Measurements from ENCODE around the gene RASAL3.

GRCh38 chr19:15412832-15413231, 51.5 kb downstream of the RASAL3 start:
- TF ChIP-seq, protein P1, sequence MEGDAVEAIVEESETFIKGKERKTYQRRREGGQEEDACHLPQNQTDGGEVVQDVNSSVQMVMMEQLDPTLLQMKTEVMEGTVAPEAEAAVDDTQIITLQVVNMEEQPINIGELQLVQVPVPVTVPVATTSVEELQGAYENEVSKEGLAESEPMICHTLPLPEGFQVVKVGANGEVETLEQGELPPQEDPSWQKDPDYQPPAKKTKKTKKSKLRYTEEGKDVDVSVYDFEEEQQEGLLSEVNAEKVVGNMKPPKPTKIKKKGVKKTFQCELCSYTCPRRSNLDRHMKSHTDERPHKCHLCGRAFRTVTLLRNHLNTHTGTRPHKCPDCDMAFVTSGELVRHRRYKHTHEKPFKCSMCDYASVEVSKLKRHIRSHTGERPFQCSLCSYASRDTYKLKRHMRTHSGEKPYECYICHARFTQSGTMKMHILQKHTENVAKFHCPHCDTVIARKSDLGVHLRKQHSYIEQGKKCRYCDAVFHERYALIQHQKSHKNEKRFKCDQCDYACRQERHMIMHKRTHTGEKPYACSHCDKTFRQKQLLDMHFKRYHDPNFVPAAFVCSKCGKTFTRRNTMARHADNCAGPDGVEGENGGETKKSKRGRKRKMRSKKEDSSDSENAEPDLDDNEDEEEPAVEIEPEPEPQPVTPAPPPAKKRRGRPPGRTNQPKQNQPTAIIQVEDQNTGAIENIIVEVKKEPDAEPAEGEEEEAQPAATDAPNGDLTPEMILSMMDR (IDR thresholded peaks at IDR 0.05) = peak in 1 of 6 experiments; percentile 2
- TF ChIP-seq POLR2A (IDR thresholded peaks at IDR 0.05) = no peak
